Esophagus squamous epithelium (tissue), 5 donors: ENCODE measurements around the gene CAPZB. TPM values are rescaled to one million over a fixed set of nuclear protein-coding genes. Genes with fewer than 3 reads are reported as not detected.

Experiments used
- DNase-seq: peaks from one replicate; lab custom pipeline; 2025; lab: John Stamatoyannopoulos, UW
- H3K27ac ChIP-seq, 4 donors: fragments of 200-600 bp; sonication (generic); one replicate each; pipeline ENCODE4 v1.5.1; 2016 to 2019; ENCODE audit warnings: mild to moderate bottlenecking in 1 of 4
- H3K27me3 ChIP-seq, 4 donors: fragments of 200-600 bp; sonication (generic); 1 replicate in 3 of 4; 2 replicates in 1 of 4; pipeline versions ENCODE4 v1.5.1 to v1.6.0; 2017 to 2021; ENCODE audit warnings: antibody characterized with exemption in 1 of 4
- H3K36me3 ChIP-seq, 3 donors: fragments of 200-600 bp; sonication (generic); one replicate each; pipeline ENCODE4 v1.5.1; 2016 to 2019
- H3K4me1 ChIP-seq, 3 donors: fragments of 200-600 bp; sonication (generic); one replicate each; pipeline ENCODE4 v1.5.1; 2017 to 2019
- H3K4me3 ChIP-seq, 4 donors: fragments of 200-600 bp; sonication (generic); 1 replicate in 3 of 4; 2 replicates in 1 of 4; pipeline ENCODE4 v1.5.1; 2016 to 2019; ENCODE audit warnings: mild to moderate bottlenecking in 2 of 4, moderate library complexity in 1 of 4
- H3K9me3 ChIP-seq, 3 donors: fragments of 200-600 bp; sonication (generic); one replicate each; pipeline ENCODE4 v1.5.1; 2016 to 2019
- POLR2A ChIP-seq, 4 donors: fragments of 450-650 bp; IDR thresholded peaks; one replicate each; pipeline ENCODE4 v1.6.1; 2017; ENCODE audit warnings: antibody characterized with exemption in 4 of 4, mild to moderate bottlenecking in 4 of 4, moderate library complexity in 3 of 4
- WGBS, 2 donors: methylation state at CpG; one replicate each; pipeline ENCODE4 v1.1.5; 2018; 5-methylcytosine and 5-hydroxymethylcytosine counted together
- intact Hi-C: fragments of 100-400 bp; cut with DNase I; formaldehyde crosslinking; loops from one replicate; pipeline ENCODE4 v1.15.0; 2022
- total RNA-seq, 4 donors: library from RNA; depleted of rRNA; stranded (reverse); fragments of >200 nt; gene quantifications; one replicate each; pipeline ENCODE4 v1.1.0, GENCODE V29; 2016
- TF ChIP-seq, protein P1 (sequence below), 6 experiments: fragments of 450-650 bp in 4 of 6; fragments of 200-600 bp in 2 of 6; sonication (generic) in 2 of 6; IDR thresholded peaks; one replicate each; pipeline ENCODE4 v1.5.1; 2016 to 2019; ENCODE audit warnings: antibody characterized with exemption in 6 of 6, mild to moderate bottlenecking in 4 of 6, moderate library complexity in 4 of 6
- donor health status: DM: yes; HTN: yes; CAD: no.

Gene CAPZB
- total RNA-seq, 4 donors from 2014 or later, result 89.4 to 146 (median 126) TPM

DNA sequence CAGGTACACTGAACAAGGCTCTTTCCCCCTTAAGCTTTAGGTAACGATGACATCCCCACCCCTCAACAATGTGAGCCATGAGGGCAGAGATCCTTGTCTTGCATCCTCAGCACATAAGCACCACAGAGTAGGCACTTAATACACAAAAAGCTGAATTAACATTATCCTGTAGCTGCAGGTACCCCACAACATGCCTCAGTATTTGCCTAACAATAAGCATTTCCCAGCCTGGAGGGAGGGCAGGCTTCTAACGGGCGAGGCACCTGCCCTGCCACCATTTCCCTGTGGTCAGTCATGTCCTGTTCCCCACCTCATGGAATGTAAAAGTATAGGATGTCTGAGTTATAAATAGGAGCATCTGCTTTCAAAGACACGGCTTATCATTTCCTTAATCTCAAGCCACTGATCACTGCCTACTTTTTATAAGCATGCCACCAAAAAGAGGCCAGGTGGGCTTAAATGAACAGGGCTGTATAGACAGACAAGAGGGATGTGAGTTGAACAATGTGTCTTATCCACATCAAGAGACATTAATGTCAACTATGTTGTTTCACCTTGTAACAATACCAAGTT, 3.4 kb downstream of the CAPZB start:
- Histone ChIP-seq H3K4me3 (peak overlapping the region in 1 of 4 donors; percentile 1), H3K27ac (peak overlapping the region in 3 of 4 donors; percentile 18 to 100 (median 99)), H3K9me3 (no peaks in the 10 kb centered on the region), H3K36me3 (peaks cover 0 to 29% (median 0%) of the 10 kb centered on the region in 3 donors), H3K27me3 (no peaks in the 10 kb centered on the region), H3K4me1 (peaks cover 58 to 88% (median 78%) of the 10 kb centered on the region in 3 donors)
- no peak for TF ChIP-seq POLR2A (IDR thresholded peaks at IDR 0.05)
- TF ChIP-seq, protein P1, sequence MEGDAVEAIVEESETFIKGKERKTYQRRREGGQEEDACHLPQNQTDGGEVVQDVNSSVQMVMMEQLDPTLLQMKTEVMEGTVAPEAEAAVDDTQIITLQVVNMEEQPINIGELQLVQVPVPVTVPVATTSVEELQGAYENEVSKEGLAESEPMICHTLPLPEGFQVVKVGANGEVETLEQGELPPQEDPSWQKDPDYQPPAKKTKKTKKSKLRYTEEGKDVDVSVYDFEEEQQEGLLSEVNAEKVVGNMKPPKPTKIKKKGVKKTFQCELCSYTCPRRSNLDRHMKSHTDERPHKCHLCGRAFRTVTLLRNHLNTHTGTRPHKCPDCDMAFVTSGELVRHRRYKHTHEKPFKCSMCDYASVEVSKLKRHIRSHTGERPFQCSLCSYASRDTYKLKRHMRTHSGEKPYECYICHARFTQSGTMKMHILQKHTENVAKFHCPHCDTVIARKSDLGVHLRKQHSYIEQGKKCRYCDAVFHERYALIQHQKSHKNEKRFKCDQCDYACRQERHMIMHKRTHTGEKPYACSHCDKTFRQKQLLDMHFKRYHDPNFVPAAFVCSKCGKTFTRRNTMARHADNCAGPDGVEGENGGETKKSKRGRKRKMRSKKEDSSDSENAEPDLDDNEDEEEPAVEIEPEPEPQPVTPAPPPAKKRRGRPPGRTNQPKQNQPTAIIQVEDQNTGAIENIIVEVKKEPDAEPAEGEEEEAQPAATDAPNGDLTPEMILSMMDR (IDR thresholded peaks at IDR 0.05), result no peak
- DNase-seq, result no peak
- intact Hi-C loops, result loop anchor here (10.0 kb wide), 2 partner anchors 87 to 173 kb away; no protein-coding TSS in a partner anchor
- 64 to 66% methylated on average over 4 of the region's 4 CpGs for WGBS, 2 donors

DNA sequence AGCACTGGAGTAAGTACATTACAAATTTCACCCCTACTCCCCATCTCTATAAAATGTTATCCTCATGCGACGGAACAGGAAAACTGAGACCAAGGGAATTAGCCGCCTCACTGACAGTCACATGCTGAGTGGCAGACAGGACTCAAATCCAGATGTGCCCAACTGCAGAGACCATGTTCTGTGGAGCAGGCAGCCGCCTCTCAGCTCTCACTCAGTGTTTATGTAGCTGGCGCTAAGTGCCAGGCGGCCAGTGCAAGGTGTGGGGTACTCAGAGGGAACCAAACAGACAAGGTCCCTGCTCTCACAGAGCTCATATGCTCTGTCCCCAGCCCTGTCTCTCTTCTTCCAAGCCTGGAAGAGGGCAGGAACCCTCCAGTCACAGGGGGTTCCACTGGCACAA, 5.1 kb downstream of the CAPZB start:
- Histone ChIP-seq H3K27ac (peak overlapping the region in 3 of 4 donors; percentile 42 to 77 (median 44)), H3K27me3 (no peaks in the 10 kb centered on the region), H3K36me3 (peaks cover 0 to 41% (median 0%) of the 10 kb centered on the region in 3 donors), H3K4me1 (peaks cover 65 to 94% (median 87%) of the 10 kb centered on the region in 3 donors), H3K4me3 (peak overlapping the region in 1 of 4 donors; percentile 21), H3K9me3 (no peaks in the 10 kb centered on the region)
- DNase-seq, result no peak
- intact Hi-C loops, result loop anchor here (10.0 kb wide), 2 partner anchors 85 to 175 kb away; no protein-coding TSS in a partner anchor
- TF ChIP-seq, protein P1 (IDR thresholded peaks at IDR 0.05), result no peak
- TF ChIP-seq POLR2A (IDR thresholded peaks at IDR 0.05), result no peak
- 74 to 86% methylated on average over 3 to 6 of the region's 6 CpGs for WGBS, 2 donors

DNA sequence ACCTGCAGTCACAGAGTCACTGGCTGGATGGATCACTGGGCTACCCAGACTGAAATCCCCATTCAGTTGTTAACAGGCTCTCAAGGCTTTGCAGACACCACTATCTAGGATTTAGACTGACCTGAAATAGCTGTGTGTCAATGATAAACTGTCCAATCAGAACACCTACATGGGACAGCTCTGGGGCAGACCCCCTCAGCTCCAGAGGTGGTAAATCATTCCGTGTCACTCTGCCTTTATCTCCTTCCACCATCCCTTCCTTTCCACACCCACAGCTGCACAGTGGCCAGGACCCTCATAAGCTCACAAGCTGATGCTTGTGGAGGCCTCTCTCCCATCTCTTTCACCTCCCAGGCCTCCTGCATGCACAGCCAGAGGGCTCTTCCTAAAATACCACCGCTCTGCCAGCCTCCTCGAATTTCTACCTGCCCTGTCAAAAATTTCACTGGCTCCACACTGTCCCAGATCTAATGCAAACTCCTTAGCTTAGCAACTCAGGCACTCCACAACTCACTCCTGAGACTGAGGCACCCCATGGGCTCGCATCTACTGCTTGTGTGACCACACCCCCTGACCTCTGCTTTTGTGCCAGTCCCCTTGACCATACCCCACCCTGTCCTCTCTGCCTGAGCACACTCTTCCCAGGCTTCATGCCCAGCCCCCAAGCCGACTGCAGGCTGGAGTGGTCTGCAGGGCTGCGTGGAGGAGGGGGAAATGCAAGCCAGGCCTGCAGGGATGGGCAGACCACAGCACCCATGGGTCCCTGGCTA, 5.8 kb downstream of the CAPZB start:
- Histone ChIP-seq H3K36me3 (peaks cover 0 to 48% (median 0%) of the 10 kb centered on the region in 3 donors), H3K27me3 (no peaks in the 10 kb centered on the region), H3K27ac (peak overlapping the region in 3 of 4 donors; percentile 44 to 77 (median 70)), H3K4me1 (peaks cover 65 to 100% (median 93%) of the 10 kb centered on the region in 3 donors), H3K4me3 (peak overlapping the region in 1 of 4 donors; percentile 21), H3K9me3 (no peaks in the 10 kb centered on the region)
- DNase-seq, result no peak
- intact Hi-C loops, result loop anchor here (10.0 kb wide), 2 partner anchors 85 to 175 kb away; no protein-coding TSS in a partner anchor
- 42 to 60% methylated on average over 6 of the region's 6 CpGs for WGBS, 2 donors
- TF ChIP-seq POLR2A (IDR thresholded peaks at IDR 0.05), result no peak
- TF ChIP-seq, protein P1 (IDR thresholded peaks at IDR 0.05), result no peak

DNA sequence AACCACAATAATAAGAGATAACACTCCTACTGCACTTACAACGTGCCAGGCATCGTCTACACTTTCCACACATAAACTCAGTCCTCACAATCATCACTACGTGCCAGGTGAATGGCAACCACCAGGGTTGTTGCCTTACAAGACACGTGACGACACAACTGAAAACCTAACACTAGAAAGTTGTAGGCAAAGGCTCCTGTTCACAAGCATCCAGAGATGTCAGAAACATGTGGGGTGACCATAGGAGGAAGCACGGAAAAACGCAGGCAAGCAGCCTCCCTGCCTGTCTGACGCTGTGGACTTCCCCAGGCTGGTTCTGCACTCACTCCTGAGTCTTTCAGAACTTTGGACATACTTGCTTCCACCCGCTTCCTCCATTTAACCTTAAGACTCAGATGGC, 7.0 kb downstream of the CAPZB start:
- peak overlapping the region; percentile 38 to 87 (median 74) for H3K27ac ChIP-seq
- peaks cover 0 to 58% (median 0%) of the 10 kb centered on the region in 3 donors for H3K36me3 ChIP-seq
- no peak for TF ChIP-seq POLR2A (IDR thresholded peaks at IDR 0.05)
- TF ChIP-seq, protein P1 (IDR thresholded peaks at IDR 0.05), result no peak
- 53 to 63% methylated on average over 9 of the region's 9 CpGs for WGBS, 2 donors
- H3K9me3 ChIP-seq, result no peaks in the 10 kb centered on the region
- H3K27me3 ChIP-seq, result no peaks in the 10 kb centered on the region
- intact Hi-C loops, result no loop called here
- H3K4me1 ChIP-seq, result peaks cover 58 to 100% (median 92%) of the 10 kb centered on the region in 3 donors
- H3K4me3 ChIP-seq, result no peak overlapping the region
- no peak for DNase-seq
